Testis (tissue), 2 donors: Measurements from ENCODE around the gene DSC3.

ENCODE experiments used
- POLR2A ChIP-seq: fragments of 450-650 bp; IDR thresholded peaks from one replicate; pipeline ENCODE4 v1.6.1; 2017; ENCODE audit warnings: antibody characterized with exemption, mild to moderate bottlenecking, moderate library complexity
- TF ChIP-seq, protein P1 (sequence below), 3 experiments: fragments of 450-650 bp in 2 of 3; fragments of 200-600 bp in 1 of 3; sonication (generic) in 1 of 3; IDR thresholded peaks; one replicate each; pipeline ENCODE4 v1.5.1; 2016 to 2019; ENCODE audit warnings: antibody characterized with exemption in 3 of 3, mild to moderate bottlenecking in 2 of 3, moderate library complexity in 1 of 3

DNA sequence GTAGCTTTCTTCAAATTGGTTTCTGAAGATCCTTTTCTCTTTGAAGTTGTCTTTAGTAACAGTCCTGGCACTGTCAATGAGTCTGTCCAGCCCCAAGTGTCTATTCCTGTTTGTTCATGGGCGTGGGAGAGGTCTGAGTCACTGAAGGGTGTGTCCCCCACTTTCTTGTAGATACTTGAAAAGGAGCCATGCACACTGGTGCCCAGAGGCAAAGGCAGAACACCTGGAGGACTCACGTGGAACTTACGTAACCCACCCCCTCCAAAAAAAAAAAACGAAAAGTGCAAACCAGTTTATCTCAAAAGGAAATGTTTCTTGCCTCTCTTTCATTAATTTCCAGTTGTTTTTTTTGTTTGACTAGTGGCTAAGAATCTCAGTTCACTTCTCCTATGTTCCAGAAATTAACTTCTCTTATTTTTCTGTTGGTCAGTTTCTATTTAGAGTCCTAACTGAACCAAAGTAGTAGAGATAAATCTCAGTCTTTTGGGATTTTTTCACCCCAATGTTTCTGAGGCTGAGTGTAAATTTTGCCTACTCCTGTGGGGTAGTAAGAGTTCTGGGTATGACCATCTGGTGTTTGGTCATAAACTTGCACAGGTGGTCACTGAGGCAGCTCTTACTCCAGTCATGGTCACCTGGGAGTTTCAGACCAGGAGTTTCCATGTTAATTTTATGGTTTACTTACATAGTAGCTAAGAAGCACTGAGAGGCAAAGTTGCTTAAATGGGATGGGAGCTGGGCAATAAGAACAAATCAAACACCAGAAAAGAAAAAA lies 54.9 kb downstream of the DSC3 start:
- TF ChIP-seq, protein P1, sequence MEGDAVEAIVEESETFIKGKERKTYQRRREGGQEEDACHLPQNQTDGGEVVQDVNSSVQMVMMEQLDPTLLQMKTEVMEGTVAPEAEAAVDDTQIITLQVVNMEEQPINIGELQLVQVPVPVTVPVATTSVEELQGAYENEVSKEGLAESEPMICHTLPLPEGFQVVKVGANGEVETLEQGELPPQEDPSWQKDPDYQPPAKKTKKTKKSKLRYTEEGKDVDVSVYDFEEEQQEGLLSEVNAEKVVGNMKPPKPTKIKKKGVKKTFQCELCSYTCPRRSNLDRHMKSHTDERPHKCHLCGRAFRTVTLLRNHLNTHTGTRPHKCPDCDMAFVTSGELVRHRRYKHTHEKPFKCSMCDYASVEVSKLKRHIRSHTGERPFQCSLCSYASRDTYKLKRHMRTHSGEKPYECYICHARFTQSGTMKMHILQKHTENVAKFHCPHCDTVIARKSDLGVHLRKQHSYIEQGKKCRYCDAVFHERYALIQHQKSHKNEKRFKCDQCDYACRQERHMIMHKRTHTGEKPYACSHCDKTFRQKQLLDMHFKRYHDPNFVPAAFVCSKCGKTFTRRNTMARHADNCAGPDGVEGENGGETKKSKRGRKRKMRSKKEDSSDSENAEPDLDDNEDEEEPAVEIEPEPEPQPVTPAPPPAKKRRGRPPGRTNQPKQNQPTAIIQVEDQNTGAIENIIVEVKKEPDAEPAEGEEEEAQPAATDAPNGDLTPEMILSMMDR (IDR thresholded peaks at IDR 0.05): no peak
- TF ChIP-seq POLR2A: no peak
